NCI-H2081 (cell line): ENCODE data around the gene PLD3.
"Not testable (repeated sequence)": the region's sequence is repeated elsewhere in the genome, so short reads cannot be mapped to it uniquely, and the experiment has no call there.

Experiments used
- DNase-seq, 2 experiments: peaks; one replicate each; lab custom pipeline; 2025; lab: John Stamatoyannopoulos, UW

Gene PLD3

DNA sequence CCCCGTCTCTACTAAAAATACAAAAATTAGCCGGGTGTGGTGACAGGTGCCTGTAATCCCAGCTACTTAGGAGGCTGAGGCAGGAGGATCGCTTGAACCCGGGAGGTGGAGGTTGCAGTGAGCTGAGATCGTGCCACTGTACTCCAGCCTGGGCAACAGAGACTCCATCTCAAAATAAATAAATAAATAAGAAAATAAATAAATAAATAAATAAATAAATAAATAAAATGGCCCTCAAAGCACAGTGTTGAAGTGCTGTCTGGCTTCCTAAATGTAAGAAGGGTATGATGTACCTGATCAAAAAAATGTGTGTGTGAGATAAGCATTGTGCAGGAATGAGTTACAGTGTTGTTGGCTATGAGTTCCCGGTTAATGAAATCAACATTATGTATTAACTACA is 15.4 kb upstream of the PLD3 start:
- not testable (repeated sequence) for DNase-seq

DNA sequence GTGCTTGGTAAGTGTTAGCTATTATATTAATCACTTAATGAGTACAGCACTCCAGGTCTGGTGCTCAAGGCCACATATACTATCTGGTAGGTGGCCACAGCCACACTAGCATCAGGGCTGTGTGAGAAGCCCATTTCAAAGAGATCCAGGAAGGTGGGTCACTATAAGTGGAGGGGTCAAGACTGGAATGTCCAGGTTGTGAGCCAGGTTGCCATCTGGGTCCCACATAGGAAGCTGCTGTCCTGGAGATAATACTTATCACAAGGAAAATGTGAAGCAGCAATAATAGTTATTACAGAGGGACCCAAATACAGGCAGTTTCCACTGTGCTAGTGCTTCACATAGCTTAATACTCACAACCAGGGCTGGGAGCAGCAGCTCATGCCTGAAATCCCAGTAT is 13.4 kb upstream of the PLD3 start:
- no peak for DNase-seq

DNA sequence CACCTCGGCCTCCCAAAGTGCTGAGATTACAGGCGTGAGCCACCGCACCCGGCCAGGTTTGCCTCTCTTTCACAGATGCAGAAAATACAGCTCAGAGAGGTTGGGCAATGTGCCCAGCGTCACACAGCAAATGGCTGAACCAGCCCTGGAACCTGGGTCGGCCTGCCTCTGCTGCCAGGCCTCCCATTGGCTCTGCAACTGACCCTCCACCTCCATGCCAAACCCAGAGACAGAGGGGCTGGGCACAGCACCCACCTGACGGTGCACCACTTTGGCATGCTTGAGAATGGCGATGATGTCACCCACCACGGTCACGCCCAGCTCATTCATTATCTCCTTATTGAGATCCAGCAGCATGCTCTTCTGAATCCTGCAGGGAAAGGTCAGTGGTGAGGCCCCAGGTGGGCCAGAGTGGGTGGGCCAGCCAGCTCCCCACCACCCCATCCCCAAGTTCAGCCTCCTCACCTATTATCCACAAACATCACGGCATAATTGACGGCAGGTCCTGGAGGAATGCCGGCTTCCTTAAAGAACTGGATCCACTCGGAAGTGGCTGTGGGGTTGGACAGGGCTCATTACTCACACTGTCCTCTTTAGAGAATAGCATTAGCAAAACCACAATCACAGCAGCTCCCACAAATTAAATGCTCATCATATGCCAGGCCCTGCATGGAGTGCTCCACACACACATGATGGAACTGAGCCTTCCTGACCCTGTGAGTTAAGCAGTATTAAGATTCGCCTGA is 12.5 kb upstream of the PLD3 start:
- no peak for DNase-seq

DNA sequence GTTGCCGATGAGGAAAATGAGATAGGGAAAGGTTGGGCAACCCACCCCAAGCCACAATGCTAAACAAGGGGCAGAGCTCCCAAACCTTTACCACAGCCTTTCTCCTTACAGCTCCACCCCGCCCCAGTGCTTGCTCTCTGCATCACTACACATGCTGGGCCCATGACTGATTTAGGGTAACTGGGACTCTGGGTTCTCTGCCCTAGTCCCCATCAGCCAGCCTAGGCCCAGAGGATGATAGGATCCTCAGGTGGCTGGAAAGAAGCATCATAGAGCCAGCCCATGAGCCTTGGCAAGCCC is 11.9 kb upstream of the PLD3 start:
- no peak for DNase-seq

DNA sequence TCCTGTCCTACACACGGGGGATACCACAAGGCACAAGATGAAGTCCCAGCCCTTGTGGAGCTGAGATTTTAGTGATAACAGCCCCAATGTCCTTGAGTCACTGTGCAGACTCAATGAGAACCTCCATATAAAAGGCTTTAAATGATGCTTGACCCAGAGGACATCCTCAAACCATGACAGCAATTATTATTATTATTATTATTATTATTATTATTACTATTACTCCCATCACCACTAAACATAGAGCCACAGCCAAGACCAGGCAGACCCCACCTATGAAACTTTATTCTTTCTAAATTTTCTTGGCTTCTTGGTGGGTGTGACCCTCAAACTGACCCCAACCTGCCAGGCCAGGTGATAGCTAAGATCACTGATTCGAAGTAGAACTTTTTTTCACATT is 11.4 kb upstream of the PLD3 start:
- no peak for DNase-seq

DNA sequence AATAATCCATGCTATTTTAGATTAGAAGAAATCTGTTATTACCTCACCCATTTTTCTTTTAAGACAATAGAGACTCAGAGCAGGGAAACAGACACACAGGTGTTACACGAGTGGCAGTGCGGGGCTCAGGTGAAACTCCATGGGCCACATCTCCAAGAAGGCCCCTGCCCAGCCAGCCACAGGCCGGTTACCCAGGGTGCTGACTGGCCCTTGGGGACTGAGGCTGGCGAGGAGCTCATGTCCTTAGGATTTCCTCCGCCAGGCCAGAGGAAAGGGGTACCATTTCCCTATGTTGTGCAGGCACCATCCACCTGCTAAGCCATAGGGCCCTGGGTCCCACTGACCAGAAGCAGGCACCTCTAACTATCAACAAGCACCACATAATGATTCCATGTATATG is 10.9 kb upstream of the PLD3 start:
- no peak for DNase-seq

DNA sequence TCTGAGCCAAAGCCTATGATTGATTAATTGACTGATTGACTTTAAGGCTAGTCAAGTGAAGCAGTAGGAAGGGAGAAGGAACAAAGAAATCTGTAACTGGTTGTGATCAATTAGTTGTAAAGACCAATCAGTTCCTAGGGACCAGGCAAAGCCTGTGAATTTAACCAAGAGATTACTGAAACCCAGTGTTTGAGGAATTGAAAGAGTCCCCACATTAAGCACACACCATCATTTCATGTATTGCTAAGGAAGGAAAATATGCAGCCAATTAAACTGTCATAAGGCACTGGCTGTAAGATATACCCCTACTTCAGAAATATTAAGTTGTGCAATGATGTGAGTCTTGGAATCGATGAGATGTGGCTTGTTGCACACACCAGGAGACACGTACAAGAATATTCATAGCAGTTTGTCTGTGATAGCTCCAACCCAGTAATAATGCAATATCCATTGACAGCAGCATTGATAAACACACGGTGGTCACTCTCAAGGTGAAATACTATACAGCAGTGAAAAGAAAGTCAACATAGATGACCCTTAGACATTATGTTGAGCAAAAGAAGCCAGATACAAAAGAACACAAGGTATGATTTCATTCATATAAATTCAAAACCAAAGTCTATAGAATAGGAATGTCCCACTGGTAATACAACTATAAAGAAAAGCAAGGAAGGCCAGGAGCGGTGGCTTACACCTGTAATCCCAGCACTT is 9.3 kb upstream of the PLD3 start:
- no peak for DNase-seq

DNA sequence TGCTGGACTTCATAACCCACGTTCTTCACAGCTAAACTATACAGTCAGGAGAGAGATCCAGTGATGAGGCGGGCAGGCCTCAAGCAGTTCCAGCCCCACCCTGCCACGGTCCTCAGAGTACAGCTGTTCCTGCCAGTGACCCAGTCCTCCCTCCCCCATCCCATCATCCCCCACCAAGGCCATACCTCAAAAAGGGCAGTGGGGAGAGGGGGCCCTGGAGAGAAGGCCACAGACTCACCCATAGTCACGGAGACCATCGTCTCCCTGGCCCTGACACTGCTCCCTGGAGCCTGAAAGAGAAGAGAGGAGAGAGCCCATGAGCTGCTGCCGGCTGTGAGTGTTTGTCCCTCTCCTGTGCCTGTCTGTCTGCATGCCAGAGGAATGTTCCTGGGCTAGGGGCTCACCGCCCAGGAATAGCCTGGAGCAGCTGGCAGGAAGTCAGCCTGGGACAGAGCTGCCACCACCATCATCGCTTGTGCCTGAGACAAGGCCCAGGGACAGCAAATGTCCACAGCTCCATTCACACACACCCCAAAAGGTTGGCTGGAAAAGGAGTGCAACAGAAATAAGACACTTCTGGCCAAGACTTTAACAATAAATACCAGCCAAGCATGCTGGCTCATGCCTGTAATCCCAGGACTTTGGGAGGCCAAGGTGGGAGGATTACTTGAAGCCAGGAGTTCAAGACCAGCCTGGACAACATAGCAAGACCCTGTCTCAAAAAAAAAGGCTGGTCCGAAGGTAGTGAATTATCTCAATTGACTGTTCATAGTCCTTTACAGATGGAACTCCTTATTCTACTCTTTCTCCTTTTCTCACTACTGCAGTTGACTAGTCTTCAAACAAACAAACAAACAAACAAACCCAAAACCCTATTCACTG is 6.7 kb upstream of the PLD3 start:
- DNase-seq: no peak

DNA sequence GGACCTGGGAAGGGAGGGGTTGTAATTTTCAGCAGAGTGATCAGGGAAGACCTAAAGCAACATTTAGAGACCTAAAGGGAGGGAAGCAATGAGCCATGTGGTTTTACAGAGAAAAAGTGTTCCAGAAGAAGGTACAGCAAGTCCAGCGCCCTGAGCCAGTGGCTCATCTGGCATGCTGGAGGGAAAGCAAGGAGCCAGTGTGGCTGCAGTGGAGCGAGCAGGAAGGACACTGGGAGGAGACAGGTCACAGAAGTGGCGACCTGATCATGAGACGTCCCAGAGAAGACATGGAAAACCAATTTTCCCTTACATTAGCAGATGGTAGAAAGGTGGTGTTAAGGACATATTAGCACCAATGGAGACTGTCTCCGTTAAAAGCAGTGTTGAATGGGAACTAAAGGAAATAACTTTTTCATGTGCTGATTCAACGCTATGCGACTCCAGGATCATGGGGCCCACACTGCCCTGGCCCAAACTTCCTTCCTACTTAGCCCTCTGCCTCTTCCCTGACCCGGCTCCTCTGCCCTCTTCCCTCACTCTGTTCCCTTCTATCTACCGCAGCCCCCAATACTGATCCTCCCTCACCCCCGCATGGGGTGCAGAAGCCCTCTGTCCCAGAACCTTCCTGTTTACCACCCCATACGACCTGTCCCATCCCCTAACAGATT is 5.7 kb upstream of the PLD3 start:
- DNase-seq: no peak

DNA sequence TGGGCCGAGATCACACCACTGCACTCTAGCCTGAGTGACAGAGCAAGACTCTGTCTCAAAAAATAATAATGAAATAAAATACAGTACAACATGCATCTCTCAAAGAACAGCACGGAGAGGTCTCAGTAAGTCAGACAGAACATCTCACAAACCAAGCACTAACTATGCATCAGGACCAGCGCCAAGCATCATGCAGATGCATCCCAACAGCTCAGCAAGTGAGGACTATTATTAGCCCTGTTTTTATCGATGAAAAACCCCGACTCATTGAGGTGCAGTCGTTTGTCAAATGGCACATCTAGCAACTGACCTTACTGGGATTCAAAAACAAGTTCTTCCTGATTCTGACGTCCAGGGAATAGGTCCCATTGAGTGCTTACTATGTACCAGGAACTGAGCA is 4.1 kb upstream of the PLD3 start:
- no peak for DNase-seq

DNA sequence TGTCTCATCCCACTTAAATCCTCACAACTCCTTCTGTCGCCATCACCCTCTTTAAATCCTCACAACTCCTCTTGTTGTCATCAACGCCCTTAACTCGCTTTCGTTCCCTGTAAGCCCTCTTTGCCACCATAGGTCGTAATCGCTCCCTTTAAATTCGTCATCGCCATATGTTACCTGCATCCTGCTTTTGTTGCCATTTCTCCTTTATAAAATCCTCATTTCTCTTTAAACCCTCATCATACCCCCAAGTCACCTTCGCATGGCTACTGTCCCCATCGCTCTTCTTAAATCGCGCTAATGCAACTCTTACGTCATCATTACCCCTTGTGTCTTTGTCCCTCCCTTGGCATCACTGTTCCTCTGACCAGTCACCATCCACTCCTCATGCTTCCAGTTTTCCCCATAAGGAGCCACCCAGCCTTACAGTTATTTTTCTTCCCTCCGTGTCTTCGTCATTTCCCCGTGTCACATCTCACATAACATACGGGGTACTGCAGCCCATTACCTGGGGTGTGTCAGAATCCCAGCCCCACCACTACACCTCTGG is 539 bp downstream of the PLD3 start:
- DNase-seq: peak; percentile 20 to 55

DNA sequence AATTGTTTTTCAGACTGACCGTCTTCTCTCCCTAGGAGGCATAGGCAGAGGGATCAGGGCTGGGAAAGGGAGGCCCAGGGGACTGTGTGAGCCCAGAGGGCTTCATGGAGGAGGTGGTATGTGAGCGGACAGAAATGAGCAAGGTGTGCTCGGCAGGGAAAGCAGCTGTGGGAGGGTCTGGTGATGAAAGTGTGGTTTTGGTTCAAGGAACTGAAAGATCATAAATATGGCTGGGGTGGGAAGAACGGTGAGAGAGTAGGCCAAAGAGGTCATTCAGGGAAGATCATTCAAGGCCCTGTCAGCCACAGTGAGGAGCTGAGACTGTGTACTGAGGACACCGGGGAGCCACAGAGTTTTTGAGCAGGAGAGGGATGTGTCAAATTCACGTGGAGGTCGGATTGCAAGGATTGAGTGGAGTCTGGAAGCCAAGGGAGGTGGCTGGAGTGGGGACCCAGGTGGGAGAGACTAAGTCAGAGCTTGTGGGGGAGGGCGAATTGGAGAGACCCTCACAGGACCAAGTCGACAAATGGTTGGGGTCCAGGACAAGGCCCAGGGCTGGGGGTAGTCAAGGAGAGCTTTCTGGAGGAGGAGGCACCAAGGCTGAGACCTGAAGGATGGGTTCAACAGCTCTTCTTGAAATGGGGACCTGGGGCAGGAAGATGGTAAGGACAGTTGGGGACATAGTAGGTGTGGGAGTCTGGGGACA is 7.6 kb downstream of the PLD3 start:
- no peak for DNase-seq

DNA sequence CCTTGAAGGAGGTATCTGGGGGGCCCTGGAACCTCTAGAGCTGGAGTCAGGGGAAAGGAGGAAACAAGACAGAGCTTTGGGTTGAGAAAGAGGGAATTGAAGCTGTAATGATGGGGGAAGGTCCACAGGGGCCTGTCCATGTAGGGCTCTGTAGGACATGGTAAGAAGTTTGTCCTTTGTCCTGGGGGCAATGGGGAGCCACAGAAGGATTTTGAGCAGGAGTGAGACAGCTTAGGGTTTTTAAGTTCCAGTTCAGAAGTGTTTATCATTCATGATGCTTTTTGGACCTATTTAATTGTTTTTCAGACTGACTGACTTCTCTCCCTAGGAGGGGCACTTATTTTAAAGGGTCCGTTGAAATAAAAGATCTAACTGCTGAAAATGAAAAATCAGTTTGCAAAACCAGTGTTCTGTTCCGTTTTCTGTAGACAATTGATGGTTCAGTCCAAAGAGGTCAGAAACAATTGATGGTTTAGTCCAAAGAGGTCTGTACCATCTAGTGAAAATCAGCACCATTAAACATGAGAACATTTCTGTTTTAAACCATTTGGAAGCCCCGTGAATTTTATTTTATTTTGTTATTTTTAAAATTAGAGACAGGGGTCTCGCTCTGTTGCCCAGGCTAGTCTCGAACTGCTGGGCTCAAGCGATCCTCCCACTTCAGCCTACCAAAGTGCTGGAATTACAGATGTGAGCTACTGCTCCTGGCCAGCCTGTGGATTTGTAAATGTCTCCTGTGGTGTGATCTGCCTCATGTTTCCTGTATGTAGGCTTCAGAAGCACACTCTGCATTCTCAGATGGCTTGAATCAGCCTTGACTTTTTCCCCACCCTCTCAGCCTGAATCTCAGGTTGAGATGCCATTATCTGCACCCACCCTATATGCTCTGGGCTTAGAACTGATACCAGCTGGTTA is 8.4 kb downstream of the PLD3 start:
- DNase-seq: no peak

DNA sequence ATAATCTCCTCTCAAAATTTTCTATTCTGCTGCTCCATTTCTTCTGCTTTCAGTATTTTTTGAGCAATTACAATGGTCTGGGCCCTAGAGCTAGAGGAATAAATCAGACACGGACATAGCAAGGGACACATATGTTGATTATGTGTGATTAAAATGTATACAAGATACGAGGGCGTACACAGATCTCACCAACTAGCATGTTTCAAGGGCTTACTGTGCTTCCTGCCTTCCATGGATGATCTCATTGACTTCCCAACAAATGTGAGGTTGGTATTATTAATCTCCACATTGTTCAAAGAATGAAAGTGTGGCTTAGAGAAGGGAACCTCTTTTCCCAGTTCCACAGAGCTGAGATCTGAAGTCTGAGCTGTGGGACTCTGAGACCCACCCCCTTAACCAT is 9.1 kb downstream of the PLD3 start:
- no peak for DNase-seq

DNA sequence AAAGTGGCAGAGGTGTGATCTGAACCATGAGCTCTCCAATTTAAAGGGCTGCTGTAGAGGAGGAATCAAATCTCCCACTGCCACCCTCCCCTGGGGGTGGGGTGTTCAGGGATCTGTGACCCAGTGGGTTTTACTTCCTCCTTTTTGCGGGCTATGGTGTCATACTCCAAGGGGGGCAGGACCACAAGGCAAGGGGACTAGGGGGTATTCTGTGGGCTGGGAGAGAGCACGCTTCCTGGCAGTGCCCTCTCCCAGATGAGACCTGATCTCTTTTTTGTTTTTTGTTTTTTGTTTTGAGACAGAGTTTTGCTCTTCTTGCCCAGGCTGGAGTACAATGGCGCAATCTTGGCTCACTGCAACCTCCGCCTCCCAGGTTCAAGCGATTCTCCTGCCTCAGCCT is 10.3 kb downstream of the PLD3 start:
- DNase-seq: no peak

DNA sequence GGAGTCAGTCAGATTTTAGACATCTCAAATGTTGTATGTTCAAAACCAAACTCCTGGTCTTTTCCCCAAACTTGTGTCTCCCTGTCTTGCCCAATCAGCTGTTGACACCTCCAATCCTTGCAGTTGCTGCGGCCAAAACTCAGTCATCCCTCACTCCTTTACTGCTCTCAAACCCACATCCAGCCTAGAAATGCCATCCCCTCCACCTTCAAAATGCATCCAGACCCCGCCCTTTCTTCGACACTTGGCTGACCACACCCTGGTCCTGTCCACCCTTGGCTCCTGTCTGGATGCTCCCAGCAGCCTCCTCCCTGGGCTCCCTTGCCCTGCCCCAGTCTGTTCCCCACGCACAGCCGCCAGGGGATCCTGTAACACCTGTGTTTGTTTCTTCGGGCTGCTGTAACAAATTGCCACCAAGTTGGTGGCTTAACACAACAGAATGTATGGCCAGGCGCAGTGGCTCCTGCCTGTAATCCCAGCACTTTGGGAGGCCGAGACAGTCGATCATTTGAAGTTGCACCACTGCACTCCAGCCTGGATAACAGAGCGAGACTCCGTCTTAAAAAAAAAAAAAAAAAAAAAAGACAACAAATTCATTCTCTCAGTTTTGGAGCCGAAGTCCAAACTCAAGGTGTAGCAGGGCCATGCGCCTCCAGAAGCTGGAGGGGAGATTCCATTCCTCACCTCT is 11.7 kb downstream of the PLD3 start:
- DNase-seq: no peak

DNA sequence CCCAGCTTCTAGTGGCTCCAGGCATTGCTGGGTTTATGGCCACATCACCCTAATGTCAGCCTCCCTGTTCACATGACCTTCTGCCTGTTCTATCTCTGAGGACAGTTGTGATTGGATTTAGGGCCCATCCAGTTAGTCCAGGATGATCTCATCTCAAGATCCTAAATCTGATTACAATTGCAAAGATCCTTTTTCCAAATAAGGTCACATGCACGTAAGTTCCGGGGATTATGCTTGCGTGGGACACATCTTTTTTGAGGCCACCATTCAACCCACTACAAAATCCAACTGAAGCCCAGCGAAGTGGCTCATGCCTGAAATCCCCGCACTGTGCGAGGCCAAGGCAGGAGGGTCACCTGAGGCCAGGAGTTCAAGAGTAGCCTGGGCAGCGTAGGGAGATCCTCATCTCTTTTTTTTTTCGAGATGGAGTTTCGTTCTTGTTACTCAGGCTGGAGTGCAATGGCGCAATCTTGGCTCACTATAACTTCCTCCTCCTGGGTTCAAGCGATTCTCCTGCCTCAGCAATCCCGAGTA is 12.3 kb downstream of the PLD3 start:
- DNase-seq: no peak

DNA sequence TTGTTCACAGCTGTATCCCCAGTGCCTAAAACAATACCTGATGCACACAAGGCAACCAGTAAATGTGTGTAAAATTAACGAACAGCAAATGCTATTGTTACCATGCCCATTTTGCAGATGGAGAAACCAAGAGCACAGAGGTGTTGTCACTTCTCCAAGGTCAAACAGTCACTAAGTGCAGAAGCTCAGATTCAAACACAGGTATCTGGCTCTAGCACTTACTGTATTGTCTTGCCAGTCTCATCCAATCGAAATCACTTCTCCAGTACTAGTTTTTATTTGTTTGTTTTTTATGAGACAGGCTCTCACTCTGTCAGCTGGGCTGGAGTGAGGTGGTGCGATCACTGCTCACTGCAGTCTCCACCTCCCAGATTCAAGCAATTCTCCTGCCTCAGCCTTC is 13.7 kb downstream of the PLD3 start:
- DNase-seq: no peak

DNA sequence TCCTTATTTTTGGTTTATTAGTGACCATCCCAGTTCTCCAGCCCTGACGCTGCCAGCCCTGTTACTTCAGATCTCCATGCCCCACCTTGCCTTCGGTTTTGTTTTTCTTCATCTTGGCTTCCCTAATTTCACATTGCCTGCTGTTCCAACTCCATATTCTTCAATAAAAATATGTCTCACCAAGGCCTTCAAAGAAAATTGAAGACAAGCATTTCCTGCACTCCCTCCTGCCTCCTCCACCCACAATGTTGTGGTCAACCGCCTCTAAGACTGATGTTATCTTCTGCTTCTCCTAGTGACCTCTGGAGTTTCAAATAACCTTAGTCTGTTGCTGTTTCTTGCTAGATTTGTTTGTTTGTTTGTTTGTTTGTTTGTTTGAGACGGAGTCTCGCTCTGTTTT is 14.6 kb downstream of the PLD3 start:
- DNase-seq: no peak

DNA sequence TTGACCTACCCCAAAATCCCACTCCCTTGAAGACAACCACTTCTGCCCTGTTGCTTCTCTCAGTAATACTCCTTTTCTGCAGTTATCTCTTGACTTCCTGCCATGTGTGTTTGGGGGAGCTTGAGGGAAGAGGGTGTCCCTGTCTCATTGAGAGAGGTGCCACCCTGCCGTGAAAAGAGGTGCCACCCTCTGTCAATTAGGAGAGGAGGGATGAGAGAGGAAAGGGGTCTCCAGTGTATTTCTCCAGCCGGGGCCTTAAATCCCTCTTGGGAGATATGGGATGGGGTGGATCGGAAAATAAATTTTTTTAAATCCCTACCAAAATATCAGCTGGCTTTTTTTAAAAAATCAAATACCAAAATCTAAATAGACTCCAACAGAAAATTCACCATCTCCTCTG is 16.5 kb downstream of the PLD3 start:
- no peak for DNase-seq
